Measurements from ENCODE around the gene WIPF1.

- TF ChIP-seq, protein P1, sequence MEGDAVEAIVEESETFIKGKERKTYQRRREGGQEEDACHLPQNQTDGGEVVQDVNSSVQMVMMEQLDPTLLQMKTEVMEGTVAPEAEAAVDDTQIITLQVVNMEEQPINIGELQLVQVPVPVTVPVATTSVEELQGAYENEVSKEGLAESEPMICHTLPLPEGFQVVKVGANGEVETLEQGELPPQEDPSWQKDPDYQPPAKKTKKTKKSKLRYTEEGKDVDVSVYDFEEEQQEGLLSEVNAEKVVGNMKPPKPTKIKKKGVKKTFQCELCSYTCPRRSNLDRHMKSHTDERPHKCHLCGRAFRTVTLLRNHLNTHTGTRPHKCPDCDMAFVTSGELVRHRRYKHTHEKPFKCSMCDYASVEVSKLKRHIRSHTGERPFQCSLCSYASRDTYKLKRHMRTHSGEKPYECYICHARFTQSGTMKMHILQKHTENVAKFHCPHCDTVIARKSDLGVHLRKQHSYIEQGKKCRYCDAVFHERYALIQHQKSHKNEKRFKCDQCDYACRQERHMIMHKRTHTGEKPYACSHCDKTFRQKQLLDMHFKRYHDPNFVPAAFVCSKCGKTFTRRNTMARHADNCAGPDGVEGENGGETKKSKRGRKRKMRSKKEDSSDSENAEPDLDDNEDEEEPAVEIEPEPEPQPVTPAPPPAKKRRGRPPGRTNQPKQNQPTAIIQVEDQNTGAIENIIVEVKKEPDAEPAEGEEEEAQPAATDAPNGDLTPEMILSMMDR (IDR thresholded peaks at IDR 0.05; ENCODE audit: low read depth, low read length, poor library complexity, severe bottlenecking) = no peak
- no peak for TF ChIP-seq EZH2phosphoT487 (IDR thresholded peaks at IDR 0.05; ENCODE audit: borderline replicate concordance, low read length)
Observed at GRCh38 chr2:174644406-174644805, 46.8 kb upstream of the WIPF1 start.
